Activated CD8-positive, alpha-beta T cell treated with anti-CD3 and anti-CD28 coated beads, Interleukin-2, amount 10 ng/mL, durations not matched to agents 7 days and 5 days (primary cell): ENCODE data around the gene USP22. TPM values are rescaled to one million over a fixed set of nuclear protein-coding genes. Genes with fewer than 3 reads are reported as not detected.
"Not testable (repeated sequence)": the region's sequence is repeated elsewhere in the genome, so short reads cannot be mapped to it uniquely, and the experiment has no call there.

ENCODE experiments used
- ATAC-seq: fragments of 150-1000 bp; cut with Tn5 transposase; one replicate; pipeline ENCODE4 v1.10.0; 2021; ENCODE audit warnings: moderate library complexity
- CTCF ChIA-PET: fragments of 350-600 bp; sonication (Branson Sonifier 250); formaldehyde crosslinking; loops from one replicate; lab custom pipeline; 2021; ENCODE audit warnings: antibody characterized with exemption; lab: Charles Lee
- POLR2A ChIA-PET: fragments of 350-600 bp; sonication (Branson Sonifier 250); formaldehyde crosslinking; loops from one replicate; lab custom pipeline; 2021; ENCODE audit warnings: antibody characterized with exemption; lab: Charles Lee
- DNase-seq: peaks from one replicate; pipeline ENCODE4 v3.0.0-alpha.2; 2020
- H3K27ac Mint-ChIP-seq: one replicate; pipeline ENCODE4 v1.8.0; 2021; ENCODE audit warnings: mild to moderate bottlenecking, mixed read lengths
- H3K27me3 Mint-ChIP-seq: one replicate; pipeline ENCODE4 v1.8.0; 2021; ENCODE audit warnings: low read depth, mixed read lengths
- H3K36me3 Mint-ChIP-seq: one replicate; pipeline ENCODE4 v1.8.0; 2021; ENCODE audit warnings: low read depth, mixed read lengths
- H3K4me1 Mint-ChIP-seq: one replicate; pipeline ENCODE4 v1.8.0; 2021; ENCODE audit warnings: low read depth, mixed read lengths
- H3K4me3 Mint-ChIP-seq: one replicate; pipeline ENCODE4 v1.8.0; 2021; ENCODE audit warnings: mild to moderate bottlenecking, mixed read lengths
- H3K9me3 Mint-ChIP-seq: one replicate; pipeline ENCODE4 v1.8.0; 2022; ENCODE audit warnings: mixed read lengths; ENCODE audit not compliant: insufficient read depth
- total RNA-seq, 2 experiments: library from RNA; stranded (reverse); gene quantifications; one replicate each; pipeline ENCODE4 v1.2.3, GENCODE V29; 2021

The USP22 gene
- total RNA-seq, 2 experiments from 2014 or later: 138 to 148 TPM

DNA sequence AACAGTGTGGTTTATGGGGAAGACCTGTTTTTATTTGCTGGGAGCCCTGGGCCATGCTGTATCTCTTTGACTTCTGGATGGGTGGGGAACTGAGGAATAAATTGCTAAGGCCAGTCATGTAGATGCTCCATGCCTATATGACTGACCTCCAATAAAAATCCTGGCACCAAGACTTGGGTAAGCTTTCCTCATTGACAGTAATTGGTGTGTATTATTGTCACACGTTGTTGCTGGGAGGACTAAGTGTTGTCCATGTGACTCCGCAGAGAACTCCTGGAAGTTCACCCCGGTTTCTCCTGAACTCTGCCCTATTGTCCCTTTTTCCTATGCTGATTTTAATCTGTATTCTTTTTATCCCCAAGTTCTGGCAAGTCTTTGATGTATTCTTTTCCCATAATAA, 33.4 kb upstream of the USP22 start:
- ChIA-PET CTCF (no interaction called here), POLR2A (no interaction called here)
- Mint-ChIP-seq H3K27me3 (peaks cover 22% of the 10 kb centered on the region), H3K36me3 (no peaks in the 10 kb centered on the region), H3K4me1 (no peaks in the 10 kb centered on the region), H3K27ac (no peak overlapping the region), H3K9me3 (no peaks in the 10 kb centered on the region), H3K4me3 (no peak overlapping the region)
- no peak for DNase-seq
- no peak for ATAC-seq

DNA sequence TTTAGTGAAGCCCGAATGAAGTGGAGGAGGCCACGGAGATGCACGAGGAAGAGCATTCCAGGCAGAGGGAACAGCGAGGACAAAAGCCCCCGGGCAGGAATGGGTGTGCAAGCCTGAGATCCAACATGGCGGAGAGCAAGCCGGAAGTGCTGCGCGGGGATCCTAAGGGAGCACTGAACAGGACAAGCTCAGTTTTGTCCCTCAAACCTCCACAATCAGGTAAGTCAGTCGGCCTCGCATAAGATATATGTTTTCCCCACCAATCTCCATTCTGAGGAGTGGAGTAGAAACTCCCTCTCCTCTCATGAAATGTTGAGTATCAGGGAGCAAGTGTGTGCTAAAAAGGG, 32.9 kb upstream of the USP22 start:
- Mint-ChIP-seq H3K9me3 (no peaks in the 10 kb centered on the region), H3K36me3 (no peaks in the 10 kb centered on the region), H3K27me3 (peaks cover 21% of the 10 kb centered on the region), H3K4me3 (no peak overlapping the region), H3K27ac (no peak overlapping the region), H3K4me1 (no peaks in the 10 kb centered on the region)
- ATAC-seq: no peak
- ChIA-PET POLR2A (interaction anchor here (0.7 kb wide), 1 partner anchor 18 kb away, joined by 3 read pairs; no protein-coding TSS in a partner anchor), CTCF (no interaction called here)
- no peak for DNase-seq

DNA sequence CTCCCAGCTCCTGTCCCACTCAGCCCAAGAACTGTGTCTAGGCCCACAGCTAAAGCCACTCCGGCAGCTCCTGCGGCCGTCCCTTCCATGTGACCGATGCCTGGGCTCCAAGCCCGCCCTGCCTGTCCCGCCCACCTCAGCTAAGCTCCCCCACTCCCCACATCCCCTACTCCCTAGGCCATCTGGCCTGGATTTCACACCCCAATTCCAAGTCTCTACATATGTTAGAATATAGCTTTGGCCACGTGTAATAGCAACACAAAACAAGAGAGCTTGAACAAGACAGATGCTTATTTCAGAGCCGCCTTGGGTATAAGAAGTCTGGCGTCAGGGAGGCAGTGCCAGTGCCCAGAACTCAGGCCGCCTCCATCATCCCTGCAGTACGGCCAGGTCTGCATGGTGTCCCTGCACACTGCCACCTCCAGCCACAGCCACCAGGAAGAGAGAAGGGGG, 30.0 kb upstream of the USP22 start:
- Mint-ChIP-seq H3K36me3 (no peaks in the 10 kb centered on the region), H3K4me1 (no peaks in the 10 kb centered on the region), H3K4me3 (no peak overlapping the region), H3K27me3 (peaks cover 14% of the 10 kb centered on the region), H3K9me3 (no peaks in the 10 kb centered on the region), H3K27ac (no peak overlapping the region)
- DNase-seq (no peak), ATAC-seq (no peak)
- ChIA-PET CTCF (no interaction called here), POLR2A (no interaction called here)

DNA sequence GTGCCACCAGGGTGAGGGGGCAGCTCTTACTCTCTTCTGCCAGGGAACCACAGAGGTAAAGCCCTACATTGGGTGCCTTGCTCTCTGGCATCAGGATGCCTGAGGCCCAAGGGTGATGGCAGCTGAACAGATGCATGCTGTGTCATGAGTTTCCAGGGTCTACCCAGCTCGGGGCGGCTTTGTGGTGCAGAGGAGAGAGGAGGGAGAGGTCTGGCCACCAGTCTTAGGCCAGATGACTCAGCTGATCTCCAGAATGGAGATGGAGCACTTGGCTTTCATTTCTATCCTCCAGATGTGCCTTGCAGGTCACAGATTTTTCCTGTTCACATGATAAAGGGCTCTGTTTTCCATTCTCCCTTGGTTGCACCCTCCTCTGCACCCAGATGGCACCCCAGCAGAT, 23.6 kb upstream of the USP22 start:
- H3K36me3 Mint-ChIP-seq: no peaks in the 10 kb centered on the region
- ChIA-PET CTCF (no interaction called here), POLR2A (interaction anchor here (1.3 kb wide), 1 partner anchor 12 kb away, joined by 3 read pairs; no protein-coding TSS in a partner anchor)
- no peak overlapping the region for H3K4me3 Mint-ChIP-seq
- H3K27ac Mint-ChIP-seq: no peak overlapping the region
- H3K27me3 Mint-ChIP-seq: peaks cover 2% of the 10 kb centered on the region
- H3K9me3 Mint-ChIP-seq: no peaks in the 10 kb centered on the region
- DNase-seq: no peak
- no peaks in the 10 kb centered on the region for H3K4me1 Mint-ChIP-seq
- ATAC-seq: no peak

DNA sequence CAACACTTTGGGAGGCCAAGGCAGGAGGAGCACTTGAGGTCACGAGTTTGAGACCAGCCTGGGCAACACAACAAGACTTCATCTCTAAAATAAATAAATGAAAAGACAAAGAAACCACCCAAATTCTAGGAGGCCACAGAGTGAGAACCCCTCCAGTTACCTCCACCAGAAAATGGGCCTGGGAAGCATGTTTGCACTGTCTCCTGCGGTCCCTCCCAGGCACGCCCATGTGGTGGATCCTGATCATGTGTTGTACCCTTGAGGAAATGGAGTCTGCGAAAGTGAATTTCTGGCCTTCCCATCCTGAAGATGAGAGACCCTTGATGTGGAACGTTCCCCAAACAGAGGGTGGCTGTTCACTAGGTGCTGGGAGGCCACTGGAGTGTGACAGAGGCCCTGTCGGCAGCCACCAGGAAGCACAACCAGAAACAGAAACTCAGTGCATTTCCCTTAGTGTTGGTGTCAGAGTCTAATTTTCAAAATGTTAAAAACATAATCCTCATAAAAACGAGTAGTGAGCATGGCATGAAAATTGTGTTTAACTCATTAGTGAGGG, 19.2 kb upstream of the USP22 start:
- Mint-ChIP-seq H3K27me3 (no peaks in the 10 kb centered on the region), H3K4me1 (peaks cover 8% of the 10 kb centered on the region), H3K9me3 (no peaks in the 10 kb centered on the region), H3K27ac (no peak overlapping the region), H3K36me3 (no peaks in the 10 kb centered on the region), H3K4me3 (no peak overlapping the region)
- POLR2A ChIA-PET: no interaction called here
- ATAC-seq (no peak), DNase-seq (no peak)
- CTCF ChIA-PET: no interaction called here

DNA sequence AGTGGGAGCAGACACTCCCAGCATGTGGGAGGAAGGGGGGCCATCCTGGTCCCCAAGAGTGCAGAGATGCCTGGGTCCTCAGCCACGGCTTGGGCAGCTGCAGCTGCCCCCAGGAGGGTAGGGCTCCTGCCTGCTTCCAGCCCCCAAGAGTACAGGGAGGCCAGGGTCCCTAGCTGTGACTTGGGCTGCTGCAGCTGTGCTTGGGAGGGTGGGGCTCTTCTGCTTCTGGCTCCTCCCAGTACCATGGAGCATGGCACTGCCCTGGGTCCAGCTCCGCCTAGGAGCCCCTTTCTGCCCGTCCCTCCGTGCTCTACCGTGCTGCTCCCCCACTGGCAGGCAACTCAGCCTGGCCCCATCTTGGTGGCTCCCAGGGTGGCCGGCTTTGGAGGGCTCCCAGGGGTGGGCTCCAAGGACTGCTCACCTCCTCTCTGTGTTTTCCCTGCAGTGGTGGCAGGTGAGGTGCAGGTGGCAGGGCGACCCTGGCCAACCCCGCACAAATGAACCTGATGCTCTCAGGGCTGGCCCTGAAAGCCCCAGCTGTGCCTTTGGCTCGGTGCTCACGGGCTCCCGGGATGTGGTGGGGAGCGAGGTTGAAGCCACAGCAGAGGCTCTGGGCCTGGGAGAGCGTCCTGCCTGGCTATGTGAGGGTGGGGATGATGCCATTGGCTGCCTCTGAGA, 18.5 kb upstream of the USP22 start:
- Mint-ChIP-seq H3K4me3 (no peak overlapping the region), H3K36me3 (no peaks in the 10 kb centered on the region), H3K9me3 (no peaks in the 10 kb centered on the region), H3K4me1 (peaks cover 8% of the 10 kb centered on the region), H3K27ac (no peak overlapping the region), H3K27me3 (no peaks in the 10 kb centered on the region)
- POLR2A ChIA-PET: no interaction called here
- ATAC-seq (no peak), DNase-seq (no peak)
- CTCF ChIA-PET: no interaction called here

DNA sequence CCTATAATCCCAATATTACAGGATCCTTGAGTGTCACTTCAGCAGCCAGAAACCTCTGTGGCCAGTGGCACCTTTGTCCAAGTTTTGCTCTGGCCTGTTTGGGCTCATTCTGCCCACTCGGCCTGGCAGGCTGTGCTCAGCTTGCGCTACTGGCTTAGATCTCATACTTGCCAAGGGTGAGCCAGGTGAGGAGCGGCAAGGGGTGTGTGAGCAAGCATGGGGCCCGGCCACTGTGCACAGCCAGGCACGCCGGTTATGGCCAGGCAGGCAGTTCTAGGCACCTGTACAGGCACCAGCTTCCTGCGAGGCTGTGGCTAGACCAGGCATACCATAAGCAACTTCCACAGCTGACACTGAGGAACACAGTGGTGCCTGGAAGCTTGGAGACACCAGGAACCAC, 16.9 kb upstream of the USP22 start:
- ATAC-seq (no peak), DNase-seq (no peak)
- Mint-ChIP-seq H3K36me3 (no peaks in the 10 kb centered on the region), H3K9me3 (no peaks in the 10 kb centered on the region), H3K27me3 (no peaks in the 10 kb centered on the region), H3K4me3 (no peak overlapping the region), H3K27ac (no peak overlapping the region), H3K4me1 (peaks cover 8% of the 10 kb centered on the region)
- ChIA-PET POLR2A (interaction anchor here (0.9 to 1.1 kb wide), 3 partner anchors 16 to 155 kb away, joined by 3 to 5 read pairs (median 3); no protein-coding TSS in a partner anchor), CTCF (interaction anchor here (0.6 to 1.5 kb wide), 2 partner anchors 35 to 48 kb away, joined by 3 to 4 read pairs; no protein-coding TSS in a partner anchor)

DNA sequence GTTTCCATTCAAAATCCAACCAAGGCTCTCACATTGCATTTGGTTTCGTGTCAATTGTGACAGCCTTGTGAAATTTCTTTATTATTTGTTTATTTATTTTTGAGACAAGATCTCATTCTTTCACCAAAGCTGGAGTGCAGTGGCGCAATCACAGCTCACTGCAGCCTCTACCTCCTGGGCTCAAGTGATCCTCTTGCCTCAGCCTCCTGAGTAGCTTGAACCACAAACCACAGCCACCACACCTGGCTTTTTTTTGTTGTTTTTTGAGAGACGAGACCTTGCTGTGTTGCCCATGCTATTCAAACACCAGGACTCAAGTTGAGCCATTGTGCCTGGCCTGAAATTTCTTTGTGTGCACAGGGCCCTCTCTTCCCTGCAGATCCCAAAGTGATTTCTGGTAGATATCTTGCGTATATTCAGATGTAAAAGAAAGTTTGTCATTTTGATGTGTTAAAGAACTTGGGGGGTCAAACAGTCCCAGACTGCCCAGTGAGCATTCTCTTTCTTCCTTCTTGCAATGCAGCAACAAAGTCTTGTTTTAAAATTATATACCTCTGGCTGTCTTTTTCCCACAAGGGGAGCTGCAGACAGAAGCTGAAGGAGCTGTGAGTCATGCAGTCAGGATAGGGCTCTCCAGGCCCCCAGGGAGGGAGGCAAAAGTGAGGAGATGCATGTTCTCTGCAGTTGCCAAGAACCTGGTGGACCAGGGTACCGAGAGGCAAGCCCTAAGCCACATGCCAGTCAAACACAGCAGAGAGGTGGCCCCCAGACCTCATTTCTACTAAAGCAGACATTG, 15.5 kb upstream of the USP22 start:
- peaks cover 8% of the 10 kb centered on the region for H3K4me1 Mint-ChIP-seq
- POLR2A ChIA-PET: interaction anchor here (1.4 kb wide), 1 partner anchor 15 kb away, joined by 3 read pairs; no protein-coding TSS in a partner anchor
- H3K27ac Mint-ChIP-seq: no peak overlapping the region
- H3K36me3 Mint-ChIP-seq: no peaks in the 10 kb centered on the region
- DNase-seq (peak; percentile 39), ATAC-seq (no peak)
- H3K27me3 Mint-ChIP-seq: peaks cover 3% of the 10 kb centered on the region
- H3K4me3 Mint-ChIP-seq: no peak overlapping the region
- CTCF ChIA-PET: interaction anchor here (1.5 kb wide), 2 partner anchors 41 to 50 kb away, joined by 3 to 4 read pairs; no protein-coding TSS in a partner anchor
- H3K9me3 Mint-ChIP-seq: no peaks in the 10 kb centered on the region

DNA sequence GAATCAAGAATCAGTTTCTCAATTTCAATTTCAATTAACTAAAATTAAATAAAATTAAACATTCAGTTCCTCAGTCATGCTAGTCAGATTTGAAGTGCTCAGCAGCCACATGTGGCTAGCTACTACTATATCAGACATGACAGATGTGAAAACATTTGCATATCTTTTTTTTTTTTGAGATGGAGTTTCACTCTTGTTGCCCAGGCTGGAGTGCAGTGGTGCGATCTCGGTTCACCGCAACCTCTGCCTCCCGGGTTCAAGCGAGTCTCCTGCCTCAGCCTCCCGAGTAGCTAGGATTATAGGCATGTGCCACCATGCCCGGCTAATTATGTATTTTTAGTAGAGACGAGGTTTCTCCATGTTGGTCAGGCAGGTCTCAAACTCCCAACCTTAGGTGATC, 10.2 kb upstream of the USP22 start:
- H3K4me1 Mint-ChIP-seq, H3K27ac Mint-ChIP-seq, ATAC-seq, H3K36me3 Mint-ChIP-seq, DNase-seq, H3K9me3 Mint-ChIP-seq, H3K4me3 Mint-ChIP-seq, POLR2A ChIA-PET: not testable (repeated sequence)
- H3K27me3 Mint-ChIP-seq: peaks cover 30% of the 10 kb centered on the region
- CTCF ChIA-PET: interaction anchor here (0.6 to 1.4 kb wide), 4 partner anchors 9 to 1186 kb away, joined by 3 to 9 read pairs (median 4); no protein-coding TSS in a partner anchor

DNA sequence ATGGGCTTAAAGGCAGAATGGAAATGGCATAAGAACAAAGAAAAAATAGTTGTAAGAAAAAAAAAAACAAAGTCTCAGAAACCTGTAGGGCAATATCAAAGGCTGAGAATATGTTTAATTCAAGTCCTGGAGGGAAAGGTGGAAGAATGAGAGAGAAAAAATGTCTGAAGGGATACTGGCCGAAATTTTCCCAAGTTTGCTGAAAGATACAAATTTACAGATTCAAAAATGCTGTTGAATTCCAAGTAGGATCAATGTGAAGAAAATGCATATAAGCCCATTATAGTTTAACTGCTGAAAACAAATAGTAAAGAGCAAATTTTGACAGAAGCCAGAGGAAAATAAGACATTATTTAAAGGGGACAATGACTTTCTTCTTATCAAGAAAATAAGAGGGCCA, 6.6 kb upstream of the USP22 start:
- DNase-seq (no peak), ATAC-seq (no peak)
- Mint-ChIP-seq H3K4me1 (peaks cover 2% of the 10 kb centered on the region), H3K36me3 (no peaks in the 10 kb centered on the region), H3K9me3 (no peaks in the 10 kb centered on the region), H3K27me3 (peaks cover 30% of the 10 kb centered on the region), H3K4me3 (no peak overlapping the region), H3K27ac (no peak overlapping the region)
- CTCF ChIA-PET: no interaction called here
- POLR2A ChIA-PET: no interaction called here

DNA sequence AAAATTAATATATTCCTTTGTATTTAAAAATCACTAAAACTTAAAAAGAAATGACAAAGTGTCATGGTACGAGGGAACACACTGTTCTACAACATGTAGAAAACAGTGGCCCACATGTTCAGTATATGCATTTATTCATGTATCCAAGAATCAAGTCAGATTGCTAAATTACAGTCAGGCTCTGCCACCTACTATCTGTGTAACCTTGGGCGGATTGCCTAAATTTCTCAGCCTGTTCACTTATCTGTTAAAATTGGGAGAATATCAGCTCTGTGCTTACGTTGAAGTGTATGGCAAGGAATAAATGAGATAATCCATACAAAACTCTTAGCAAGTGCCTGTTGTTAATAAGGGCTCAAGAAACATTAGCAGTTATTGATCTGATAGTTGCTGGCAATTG, 3.4 kb upstream of the USP22 start:
- peaks cover 15% of the 10 kb centered on the region for H3K27me3 Mint-ChIP-seq
- H3K4me3 Mint-ChIP-seq: no peak overlapping the region
- ATAC-seq: no peak
- DNase-seq: no peak
- H3K4me1 Mint-ChIP-seq: peaks cover 11% of the 10 kb centered on the region
- no peak overlapping the region for H3K27ac Mint-ChIP-seq
- ChIA-PET POLR2A (no interaction called here), CTCF (no interaction called here)
- H3K9me3 Mint-ChIP-seq: no peaks in the 10 kb centered on the region
- peaks cover 4% of the 10 kb centered on the region for H3K36me3 Mint-ChIP-seq

DNA sequence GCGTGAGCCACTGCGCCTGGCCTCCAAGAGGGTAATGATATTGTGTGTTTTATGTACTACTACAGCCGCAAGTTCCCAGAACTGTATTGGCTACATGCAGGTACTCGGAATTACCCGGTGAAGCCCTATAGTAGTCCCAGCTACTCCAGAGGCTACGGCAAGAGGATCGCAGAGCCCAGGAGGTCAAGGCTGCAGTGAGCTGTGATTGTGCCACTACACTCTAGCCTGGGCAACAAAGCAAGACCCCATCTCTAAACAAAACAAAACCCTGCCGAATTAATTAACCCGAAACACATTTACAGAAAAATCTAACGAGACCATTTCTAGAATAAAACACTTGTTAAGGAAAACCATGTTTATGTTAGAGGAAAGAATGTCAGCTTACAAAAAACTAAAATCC, 2.2 kb upstream of the USP22 start:
- ChIA-PET POLR2A (no interaction called here), CTCF (interaction anchor here (0.6 to 2.7 kb wide), 6 partner anchors 10 to 234 kb away, joined by 3 to 50 read pairs (median 3); no protein-coding TSS in a partner anchor)
- Mint-ChIP-seq H3K36me3 (peaks cover 9% of the 10 kb centered on the region), H3K4me1 (peaks cover 20% of the 10 kb centered on the region), H3K9me3 (no peaks in the 10 kb centered on the region), H3K27me3 (peaks cover 8% of the 10 kb centered on the region), H3K27ac (no peak overlapping the region), H3K4me3 (peak overlapping the region; percentile 40)
- no peak for ATAC-seq
- DNase-seq: no peak
